K562 (cell line): ENCODE data around the gene ACKR2. TPM values are rescaled to one million over a fixed set of nuclear protein-coding genes. Genes with fewer than 3 reads are reported as not detected.

Source experiments
- ATAC-seq: fragments of 200-7000 bp; cut with Tn5 transposase; 3 replicates; pipeline ENCODE4 v1.9.1; 2020; ENCODE audit warnings: moderate library complexity
- BruUV-seq: library from RNA; stranded (reverse); fragments of 400-500 nt; replicated peaks from 2 replicates; lab custom pipeline; 2021; lab: Mats Ljungman, UMichigan
- CTCF ChIA-PET: fragments of 300-600 bp; formaldehyde crosslinking; extraction: SDS; loops from one replicate; lab custom pipeline; 2021; ENCODE audit warnings: low intra/inter-chr PET ratio; lab: Yijun Ruan, JAX
- POLR2A ChIA-PET: fragments of 300-600, 350-650 bp; sonication (Branson Sonifier 250); formaldehyde crosslinking; extraction: SDS; loops from one replicate; lab custom pipeline; 2021; ENCODE audit warnings: antibody characterized with exemption, inconsistent platforms; lab: Yijun Ruan, JAX
- DNase-seq, 4 experiments: peaks; one replicate each; pipeline versions ENCODE4 v3.0.0 to v3.0.0-alpha.2; 2011 to 2018; ENCODE audit warnings: low spot score in 3 of 4, mixed read lengths in 3 of 4; ENCODE audit errors: extremely low read depth in 1 of 4
- FAIRE-seq: peaks from 2 replicates; lab custom pipeline; 2011; peaks lifted over from hg19 to GRCh38; lab: Jason Lieb, UNC
- H2AFZ ChIP-seq: 2 replicates; pipeline ENCODE4 v1.6.0; 2011; ENCODE audit warnings: low read depth, low read length, control low read depth, inconsistent platforms
- H3K27ac ChIP-seq: fragments of 200-600 bp; 3 replicates; pipeline ENCODE4 v1.8.0; 2011; ENCODE audit warnings: low read depth, mild to moderate bottlenecking, control low read depth, inconsistent platforms, low read length, moderate library complexity, mixed read lengths; ENCODE audit errors: extremely low read depth
- H3K27me3 ChIP-seq, 2 experiments: fragments of 300-600 bp in 1 of 2; 2 replicates in 1 of 2; 3 replicates in 1 of 2; pipeline versions ENCODE4 v1.6.0 to v1.8.0; 2011; ENCODE audit warnings: inconsistent platforms in 2 of 2, low read length in 2 of 2, mild to moderate bottlenecking in 1 of 2, mixed read lengths in 1 of 2, moderate library complexity in 1 of 2; ENCODE audit not compliant: control insufficient read depth in 2 of 2, insufficient read depth in 2 of 2
- H3K36me3 ChIP-seq: fragments of 300-600 bp; 3 replicates; pipeline ENCODE4 v1.8.0; 2011; ENCODE audit warnings: mild to moderate bottlenecking, low read length, inconsistent platforms; ENCODE audit not compliant: control insufficient read depth, insufficient read depth
- H3K4me1 ChIP-seq, 2 experiments: fragments of 200-600 bp in 1 of 2; replicated peaks in 1 of 2; 2 replicates in 1 of 2; 3 replicates in 1 of 2; pipeline versions ENCODE4 v1.5.1 to v1.8.0; 2011; ENCODE audit warnings: inconsistent platforms in 2 of 2, low read length in 2 of 2, mild to moderate bottlenecking in 1 of 2, mixed read lengths in 1 of 2, moderate library complexity in 1 of 2; ENCODE audit not compliant: control insufficient read depth in 2 of 2, insufficient read depth in 2 of 2
- H3K4me2 ChIP-seq: 2 replicates; pipeline ENCODE4 v1.6.1; 2011; ENCODE audit warnings: low read length, control low read depth, inconsistent platforms, mixed read lengths; ENCODE audit not compliant: insufficient read depth
- H3K4me3 ChIP-seq: fragments of 200-600 bp; sonication (generic), shearing (Covaris generic); 2 replicates; pipeline ENCODE4 v1.5.1; 2016; ENCODE audit warnings: control low read depth, inconsistent platforms
- H3K79me2 ChIP-seq: fragments of 200-600 bp; 3 replicates; pipeline ENCODE4 v1.8.0; 2011; ENCODE audit warnings: low read length, inconsistent platforms; ENCODE audit not compliant: control insufficient read depth, insufficient read depth
- H3K9ac ChIP-seq, 2 experiments: 2 replicates each; pipeline versions ENCODE4 v1.6.0 to v1.6.1; 2011; ENCODE audit warnings: low read depth in 2 of 2, low read length in 2 of 2, control low read depth in 1 of 2, inconsistent platforms in 1 of 2, mild to moderate bottlenecking in 1 of 2, mixed read lengths in 1 of 2; ENCODE audit not compliant: insufficient read depth in 1 of 2
- H3K9me1 ChIP-seq: one replicate; pipeline ENCODE4 v1.6.0; 2011; ENCODE audit warnings: inconsistent platforms, mild to moderate bottlenecking, low read length, moderate library complexity; ENCODE audit not compliant: control insufficient read depth, insufficient read depth
- H3K9me3 ChIP-seq: replicated peaks from 2 replicates; pipeline ENCODE4 v1.5.1; 2011; ENCODE audit warnings: low read depth, low read length, inconsistent platforms; ENCODE audit not compliant: control insufficient read depth, insufficient read depth
- H4K20me1 ChIP-seq: replicated peaks from 2 replicates; pipeline ENCODE4 v1.6.1; 2011; ENCODE audit warnings: low read length, inconsistent platforms, mixed read lengths; ENCODE audit not compliant: control insufficient read depth, insufficient read depth
- HDGF ChIP-seq: fragments of 450-650 bp; IDR thresholded peaks from 2 replicates; pipeline ENCODE4 v1.6.1; 2016
- HNRNPH1 ChIP-seq: fragments of 200-400 bp; formaldehyde crosslinking; optimal IDR thresholded peaks from 2 replicates; pipeline ENCODE3; 2017; ENCODE audit warnings: low read depth, mild to moderate bottlenecking, low read length, moderate library complexity
- MAFG ChIP-seq: fragments of 450-650 bp; conservative IDR thresholded peaks from 2 replicates; pipeline ENCODE4 v1.6.1; 2016; ENCODE audit warnings: missing genetic modification characterization, missing compliant biosample characterization
- MCM3 ChIP-seq: fragments of 450-650 bp; IDR thresholded peaks from 2 replicates; pipeline ENCODE4 v1.6.1; 2016
- RBM17 ChIP-seq: fragments of 200-400 bp; formaldehyde crosslinking; IDR thresholded peaks from 2 replicates; pipeline ENCODE4 v1.6.1; 2017; ENCODE audit warnings: low read depth, mild to moderate bottlenecking, low read length, borderline replicate concordance
- ZBTB40 ChIP-seq, 2 experiments: fragments of 450-650 bp in 1 of 2; sonication (generic) in 1 of 2; formaldehyde crosslinking in 1 of 2; IDR thresholded peaks; 2 replicates each; pipeline versions ENCODE4 v1.7.1 to v1.9.0; 2016 to 2022; ENCODE audit warnings: inconsistent platforms in 1 of 2, mild to moderate bottlenecking in 1 of 2, missing genetic modification reagents in 1 of 2
- ZNF134 ChIP-seq: fragments of 250-450 bp; sonication (Bioruptor Pico); conservative IDR thresholded peaks from 2 replicates; pipeline ENCODE4 v1.4.0; 2020
- ZNF766 ChIP-seq: fragments of 200-800 bp; sonication (Bioruptor generic); conservative IDR thresholded peaks from 2 replicates; pipeline ENCODE4 v1.6.1; 2016; ENCODE audit warnings: missing genetic modification characterization, missing compliant biosample characterization
- WGBS: fragments of 100-300 bp; shearing (Covaris generic); methylation state at CpG from one replicate; pipeline ENCODE4 v1.1.6; 2016; ENCODE audit warnings: low coverage, mixed read lengths; ENCODE audit not compliant: insufficient coverage; ENCODE audit errors: missing lambda C conversion rate; 5-methylcytosine and 5-hydroxymethylcytosine counted together
- in situ Hi-C: fragments of 300-500 bp; cut with MboI; formaldehyde crosslinking; loops from 4 replicates; pipeline ENCODE4 v1.15.0; 2018; ENCODE audit warnings: inconsistent platforms, mixed read lengths
- intact Hi-C: fragments of 100-400 bp; cut with micrococcal nuclease; formaldehyde crosslinking; loops from 2 replicates; pipeline ENCODE4 v1.14.2; 2022
- polyA plus RNA-seq, 8 experiments: library from polyadenylated mRNA; depleted of rRNA in 4 of 8; stranded (reverse) in 5 of 8; unstranded in 3 of 8; fragments of >200 nt; fragmentation: Nextera tagmentation in 2 of 8; fragmentation: Illumina TruSeq in 1 of 8; extraction: Ambion mirVana in 2 of 8; extraction: Trizol in 1 of 8; gene quantifications; 2 replicates each; pipeline versions ENCODE4 v1.2.1 to v1.2.3, GENCODE V29; 2011 to 2014; ENCODE audit warnings: inconsistent platforms in 1 of 8, missing spikeins in 1 of 8
- total RNA-seq, 7 experiments: library from RNA; depleted of rRNA in 6 of 7; stranded (reverse); fragments of >200 nt in 6 of 7; fragmentation: Illumina TruSeq in 2 of 7; extraction: Trizol in 2 of 7; gene quantifications; 2 replicates each; pipeline versions ENCODE4 v1.2.1 to v1.2.3, GENCODE V29; 2011 to 2021; ENCODE audit warnings: low replicate concordance in 1 of 7
- TF ChIP-seq, protein P1 (sequence below): fragments of 250-450 bp; sonication (Bioruptor Pico); IDR thresholded peaks from 2 replicates; pipeline ENCODE4 v1.4.0; 2020

ACKR2 gene
- total and polyA plus RNA-seq, 9 of the 15 experiments (the other 6 are each of a cell fraction or from before 2014, with no cell fraction given), result 0.03 to 0.69 (median 0.25) TPM; not detected in 1

DNA sequence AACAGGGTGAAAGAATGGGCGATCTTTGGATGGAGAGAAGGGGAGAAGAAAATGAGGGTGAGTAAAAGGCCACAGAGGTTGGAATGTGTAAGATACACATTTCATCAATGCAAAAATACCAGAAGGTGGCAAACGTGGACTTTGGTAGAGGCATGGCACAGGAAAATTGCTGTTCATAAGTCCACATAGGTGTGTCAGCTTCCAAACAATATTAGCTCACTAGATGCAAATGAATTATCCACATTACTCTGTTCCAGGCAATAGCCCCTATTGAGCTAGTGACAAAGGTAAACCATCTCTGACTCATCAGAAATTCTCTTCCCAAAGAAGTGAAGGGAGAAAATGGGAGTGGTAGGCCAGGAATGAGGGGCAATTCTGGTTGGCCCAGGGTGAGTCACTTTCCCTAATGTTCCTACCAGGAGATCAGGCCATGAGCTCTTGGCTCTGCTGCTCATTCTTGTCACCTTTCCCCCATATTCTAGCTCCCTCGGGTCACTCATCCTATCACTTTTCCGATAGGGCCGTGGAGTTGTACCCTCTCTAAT is 19.9 kb downstream of the ACKR2 start:
- WGBS, result 9% methylated on average over 5 of the region's 5 CpGs
- no peak overlapping the region for H3K9ac ChIP-seq
- TF ChIP-seq MAFG (no peak), ZNF134 (no peak), ZNF766 (CRISPR knock-in tag) (no peak), ZBTB40 (IDR thresholded peaks at IDR 0.05) (no peak), ZBTB40 (CRISPR knock-in tag; IDR thresholded peaks at IDR 0.05) (no peak), RBM17 (no peak), MCM3 (no peak), HNRNPH1 (no peak), HDGF (no peak)
- TF ChIP-seq, protein P1, sequence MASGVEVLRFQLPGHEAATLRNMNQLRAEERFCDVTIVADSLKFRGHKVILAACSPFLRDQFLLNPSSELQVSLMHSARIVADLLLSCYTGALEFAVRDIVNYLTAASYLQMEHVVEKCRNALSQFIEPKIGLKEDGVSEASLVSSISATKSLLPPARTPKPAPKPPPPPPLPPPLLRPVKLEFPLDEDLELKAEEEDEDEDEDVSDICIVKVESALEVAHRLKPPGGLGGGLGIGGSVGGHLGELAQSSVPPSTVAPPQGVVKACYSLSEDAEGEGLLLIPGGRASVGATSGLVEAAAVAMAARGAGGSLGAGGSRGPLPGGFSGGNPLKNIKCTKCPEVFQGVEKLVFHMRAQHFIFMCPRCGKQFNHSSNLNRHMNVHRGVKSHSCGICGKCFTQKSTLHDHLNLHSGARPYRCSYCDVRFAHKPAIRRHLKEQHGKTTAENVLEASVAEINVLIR (CRISPR knock-in tag), result no peak
- ChIA-PET CTCF (interaction anchor here (0.5 to 4.5 kb wide), 4 partner anchors 48 to 599 kb away, joined by 3 to 61 read pairs (median 30); no protein-coding TSS in a partner anchor), POLR2A (interaction anchor here (1.0 kb wide), 1 partner anchor 24 kb away, joined by 4 read pairs; the partner anchor contains the start of gene HIGD1A)
- no peaks in the 10 kb centered on the region for H3K9me1 ChIP-seq
- no peaks in the 10 kb centered on the region for H4K20me1 ChIP-seq
- no peaks in the 10 kb centered on the region for H3K4me1 ChIP-seq
- peaks cover 0 to 2% of the 10 kb centered on the region in 2 experiments; a peak in 1 of 5 replicates for H3K27me3 ChIP-seq
- no peaks in the 10 kb centered on the region for H3K9me3 ChIP-seq
- H2AFZ ChIP-seq, result no peak overlapping the region
- no TSS peak for BruUV-seq
- ATAC-seq (no peak), DNase-seq (no peak), FAIRE-seq (no peak)
- no peaks in the 10 kb centered on the region for H3K36me3 ChIP-seq
- no peaks in the 10 kb centered on the region for H3K79me2 ChIP-seq
- no peak overlapping the region for H3K27ac ChIP-seq
- in situ Hi-C loops (loop anchor here (5.0 kb wide), 1 partner anchor 47 kb away; no protein-coding TSS in a partner anchor), intact Hi-C loops (no loop called here)
- H3K4me2 ChIP-seq, result no peak overlapping the region
- H3K4me3 ChIP-seq, result no peak overlapping the region
